ENCODE data around the gene DYNLT2. TPM values are rescaled to one million over a fixed set of nuclear protein-coding genes. Genes with fewer than 3 reads are reported as not detected.

The DYNLT2 gene
- total and polyA plus RNA-seq, 2 donors (not counting 1 experiment from before 2014, with no cell fraction given): 0.49 to 0.83 TPM

- Histone ChIP-seq H3K9ac (ENCODE audit: insufficient read depth, low read length) (no peak overlapping the region), H3K4me3 (replicated peaks in 1 of 4; ENCODE audit: control extremely low read depth in 1 of 4, insufficient read depth in 1 of 4, low read depth in 3 of 4, low read length in 4 of 4) (no peak overlapping the region), H3K4me2 (ENCODE audit: extremely low read depth, insufficient read depth, low read length) (no peak overlapping the region), H3K4me1 (ENCODE audit: control insufficient read depth, extremely low read depth, insufficient read depth, low read length) (peaks cover 3% of the 10 kb centered on the region), H3K36me3 (ENCODE audit: control insufficient read depth, insufficient read depth, low read length) (no peaks in the 10 kb centered on the region), H3K79me2 (ENCODE audit: control insufficient read depth, insufficient read depth, low read length) (peaks cover 12% of the 10 kb centered on the region), H2AFZ (ENCODE audit: low read length) (no peak overlapping the region), H3K27ac (ENCODE audit: insufficient read depth, low read length) (no peak overlapping the region), H3K9me3 (ENCODE audit: control insufficient read depth, insufficient read depth, low read depth, low read length) (no peaks in the 10 kb centered on the region), H3K27me3 (ENCODE audit: control insufficient read depth, insufficient read depth, low read length) (no peaks in the 10 kb centered on the region), H4K20me1 (ENCODE audit: control insufficient read depth, extremely low read depth, insufficient read depth, low read length) (no peaks in the 10 kb centered on the region)
- no peak for DNase-seq (ENCODE audit: low read depth in 2 of 2)
- TF ChIP-seq EZH2 (IDR thresholded peaks at IDR 0.05; ENCODE audit: low read length, missing control alignments) (no peak), CTCF (conservative IDR thresholded peaks at IDR 0.05 in 1 of 2, IDR thresholded peaks at IDR 0.05 in 1 of 2; ENCODE audit: low read depth in 1 of 2, low read length in 2 of 2) (no peak)
Observed at GRCh38 chr6:169746556-169746955, 4.8 kb downstream of the DYNLT2 start.

GRCh38 chr6:169745405-169745804 is 6.0 kb downstream of the DYNLT2 start:
- Histone ChIP-seq H3K27me3 (ENCODE audit: control insufficient read depth, insufficient read depth, low read length) (no peaks in the 10 kb centered on the region), H3K4me2 (ENCODE audit: extremely low read depth, insufficient read depth, low read length) (no peak overlapping the region), H3K4me1 (ENCODE audit: control insufficient read depth, extremely low read depth, insufficient read depth, low read length) (peaks cover 3% of the 10 kb centered on the region), H3K9me3 (ENCODE audit: control insufficient read depth, insufficient read depth, low read depth, low read length) (no peaks in the 10 kb centered on the region), H3K79me2 (ENCODE audit: control insufficient read depth, insufficient read depth, low read length) (peaks cover 5% of the 10 kb centered on the region), H4K20me1 (ENCODE audit: control insufficient read depth, extremely low read depth, insufficient read depth, low read length) (no peaks in the 10 kb centered on the region), H2AFZ (ENCODE audit: low read length) (no peak overlapping the region), H3K4me3 (replicated peaks in 1 of 4; ENCODE audit: control extremely low read depth in 1 of 4, insufficient read depth in 1 of 4, low read depth in 3 of 4, low read length in 4 of 4) (no peak overlapping the region), H3K9ac (ENCODE audit: insufficient read depth, low read length) (no peak overlapping the region), H3K27ac (ENCODE audit: insufficient read depth, low read length) (no peak overlapping the region), H3K36me3 (ENCODE audit: control insufficient read depth, insufficient read depth, low read length) (no peaks in the 10 kb centered on the region)
- DNase-seq (ENCODE audit: low read depth in 2 of 2): no peak
- TF ChIP-seq EZH2 (IDR thresholded peaks at IDR 0.05; ENCODE audit: low read length, missing control alignments): no peak

- DNase-seq (ENCODE audit: low read depth in 2 of 2): no peak
- H3K36me3 ChIP-seq (ENCODE audit: control insufficient read depth, insufficient read depth, low read length): no peaks in the 10 kb centered on the region
Observed at GRCh38 chr6:169741344-169741743, 10.0 kb downstream of the DYNLT2 start.

More at GRCh38 chr6:169741344-169741743, 10.0 kb downstream of the DYNLT2 start:
- Histone ChIP-seq H3K79me2 (ENCODE audit: control insufficient read depth, insufficient read depth, low read length) (no peaks in the 10 kb centered on the region), H4K20me1 (ENCODE audit: control insufficient read depth, extremely low read depth, insufficient read depth, low read length) (no peaks in the 10 kb centered on the region), H3K4me3 (replicated peaks in 1 of 4; ENCODE audit: control extremely low read depth in 1 of 4, insufficient read depth in 1 of 4, low read depth in 3 of 4, low read length in 4 of 4) (no peak overlapping the region), H2AFZ (ENCODE audit: low read length) (no peak overlapping the region), H3K9me3 (ENCODE audit: control insufficient read depth, insufficient read depth, low read depth, low read length) (no peaks in the 10 kb centered on the region), H3K9ac (ENCODE audit: insufficient read depth, low read length) (no peak overlapping the region), H3K4me2 (ENCODE audit: extremely low read depth, insufficient read depth, low read length) (no peak overlapping the region), H3K27ac (ENCODE audit: insufficient read depth, low read length) (no peak overlapping the region), H3K4me1 (ENCODE audit: control insufficient read depth, extremely low read depth, insufficient read depth, low read length) (no peaks in the 10 kb centered on the region), H3K27me3 (ENCODE audit: control insufficient read depth, insufficient read depth, low read length) (no peaks in the 10 kb centered on the region)
- TF ChIP-seq EZH2 (IDR thresholded peaks at IDR 0.05; ENCODE audit: low read length, missing control alignments) (no peak), CTCF (conservative IDR thresholded peaks at IDR 0.05 in 1 of 2, IDR thresholded peaks at IDR 0.05 in 1 of 2; ENCODE audit: low read depth in 1 of 2, low read length in 2 of 2) (no peak)
